ENCODE data around the gene B4GALT1.

B4GALT1 gene, protein sequence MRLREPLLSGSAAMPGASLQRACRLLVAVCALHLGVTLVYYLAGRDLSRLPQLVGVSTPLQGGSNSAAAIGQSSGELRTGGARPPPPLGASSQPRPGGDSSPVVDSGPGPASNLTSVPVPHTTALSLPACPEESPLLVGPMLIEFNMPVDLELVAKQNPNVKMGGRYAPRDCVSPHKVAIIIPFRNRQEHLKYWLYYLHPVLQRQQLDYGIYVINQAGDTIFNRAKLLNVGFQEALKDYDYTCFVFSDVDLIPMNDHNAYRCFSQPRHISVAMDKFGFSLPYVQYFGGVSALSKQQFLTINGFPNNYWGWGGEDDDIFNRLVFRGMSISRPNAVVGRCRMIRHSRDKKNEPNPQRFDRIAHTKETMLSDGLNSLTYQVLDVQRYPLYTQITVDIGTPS

DNA sequence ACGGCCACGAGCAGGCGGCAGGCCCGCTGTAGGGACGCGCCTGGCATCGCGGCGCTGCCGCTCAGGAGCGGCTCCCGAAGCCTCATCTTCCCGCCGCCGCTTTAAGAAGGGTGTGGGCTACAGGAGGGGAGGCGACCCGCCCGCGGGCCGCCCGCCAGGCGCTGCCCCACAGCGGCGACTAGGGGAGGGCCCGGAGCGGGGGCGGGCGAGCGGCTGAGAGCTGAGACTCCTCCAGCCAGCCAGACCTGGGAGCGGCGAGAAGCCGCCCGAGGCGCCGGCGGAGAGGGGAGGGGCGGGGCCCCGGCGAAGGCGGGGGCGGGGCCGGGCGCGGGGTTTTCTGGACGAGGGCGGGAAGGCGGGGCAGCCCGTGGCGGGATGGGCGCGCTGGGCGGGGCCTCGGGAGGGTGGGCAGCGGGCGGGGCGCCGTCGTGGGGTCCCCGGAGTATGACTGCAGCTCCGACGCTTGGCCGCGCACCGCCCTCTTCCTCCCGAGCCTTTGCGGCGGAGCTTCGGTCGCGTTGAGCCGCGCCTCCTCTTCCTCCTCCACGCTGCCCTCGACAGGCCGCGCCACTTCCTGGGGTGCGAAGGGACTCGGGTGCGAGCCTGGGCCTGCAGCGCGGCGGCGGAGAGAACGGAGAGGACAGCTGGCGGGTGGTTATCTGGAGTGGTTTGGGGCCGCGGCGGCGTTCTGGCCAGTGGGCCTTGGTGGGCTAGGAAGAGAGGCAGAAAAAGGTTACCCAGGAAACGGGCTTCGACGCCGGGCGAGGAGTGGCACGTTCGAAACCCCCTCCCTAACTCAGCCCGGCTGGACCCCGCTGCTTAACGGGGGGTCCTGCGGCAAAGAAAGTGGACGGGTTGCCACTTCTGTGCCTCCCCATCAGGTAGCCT lies at the start of gene B4GALT1:
B4GALT1 (minus strand) TSS at position 253 of the 888 bp plus-strand sequence; CDS start at position 86, 167 bp downstream.
- TF ChIP-seq POLR2A (IDR thresholded peaks at IDR 0.05; ENCODE audit: low read length) (peak; percentile 86), GATA1 (IDR thresholded peaks at IDR 0.05; ENCODE audit: low read depth, low read length) (no peak)

DNA sequence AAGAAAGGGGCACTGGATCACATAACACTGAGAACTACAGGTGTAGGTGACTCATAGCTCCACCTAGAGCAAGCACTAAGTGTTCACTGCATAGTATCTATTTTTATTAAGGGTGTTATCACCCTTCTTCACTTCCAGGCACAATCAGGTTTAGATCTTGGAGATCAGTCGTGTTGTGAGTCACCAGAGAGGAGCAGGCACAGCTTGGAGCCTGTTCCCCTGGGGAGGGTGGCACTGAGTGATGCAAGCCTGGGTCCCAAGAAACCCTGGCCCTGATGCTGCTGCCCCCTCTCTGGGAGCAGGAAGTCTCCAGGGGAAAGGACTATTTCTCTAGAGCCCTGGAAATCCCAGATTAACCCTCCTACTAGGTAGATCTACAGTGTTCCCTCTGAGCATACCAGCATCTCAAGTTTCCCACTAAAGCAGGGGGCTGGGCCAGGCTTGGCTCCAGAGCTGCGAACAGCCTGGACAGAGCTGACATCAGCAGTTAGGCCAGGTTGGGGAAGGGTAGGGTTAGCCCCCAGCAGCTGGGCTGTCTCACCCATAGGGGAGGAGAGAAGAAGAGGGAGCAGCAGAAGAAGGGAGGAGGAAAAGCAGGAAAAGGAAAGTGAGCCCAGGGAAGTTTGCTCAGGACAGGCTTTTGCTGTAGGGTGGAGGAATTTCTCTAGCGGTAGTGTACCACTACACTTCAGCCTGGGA lies 44.7 kb upstream of the B4GALT1 start:
- no peak for DNase-seq
- TF ChIP-seq POLR2A (IDR thresholded peaks at IDR 0.05; ENCODE audit: low read length) (no peak), GATA1 (IDR thresholded peaks at IDR 0.05; ENCODE audit: low read depth, low read length) (no peak)

More for the DNA sequence above, at the start of gene B4GALT1:
- peak; percentile 92 to 96 for DNase-seq

DNA sequence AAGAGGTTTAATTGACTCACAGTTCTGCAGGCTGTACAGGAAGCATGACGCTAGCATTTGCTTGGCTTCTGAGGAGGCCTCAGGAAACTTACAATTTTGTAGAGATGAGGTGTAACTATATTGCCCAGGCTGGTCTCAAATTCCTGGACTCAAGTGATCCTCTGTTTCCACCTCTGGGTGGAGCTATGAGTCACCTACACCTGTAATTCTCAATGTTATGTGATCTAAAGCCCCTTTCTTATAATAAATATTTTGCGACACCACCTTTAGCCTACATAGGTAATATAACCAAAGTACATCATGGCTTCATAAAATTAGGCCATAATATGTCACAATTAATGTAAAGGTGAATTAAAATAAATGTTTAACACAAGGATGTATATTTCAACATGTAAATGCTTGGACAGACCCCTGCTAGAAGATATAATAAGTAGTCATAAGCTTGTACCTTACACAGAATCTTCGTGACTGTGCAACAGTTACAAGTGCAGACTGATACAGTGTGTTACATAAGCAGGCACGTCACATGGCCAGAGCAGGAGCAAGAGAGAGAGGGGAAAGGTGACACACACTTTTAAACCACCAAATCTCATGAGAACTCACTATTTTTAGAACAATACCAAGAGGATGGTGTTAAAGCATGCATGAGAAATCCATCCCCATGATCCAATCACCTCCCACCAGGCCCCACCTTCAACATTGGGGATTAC lies 43.0 kb upstream of the B4GALT1 start:
- DNase-seq: no peak
- TF ChIP-seq POLR2A (IDR thresholded peaks at IDR 0.05; ENCODE audit: low read length): no peak
- TF ChIP-seq GATA1 (IDR thresholded peaks at IDR 0.05; ENCODE audit: low read depth, low read length): no peak

DNA sequence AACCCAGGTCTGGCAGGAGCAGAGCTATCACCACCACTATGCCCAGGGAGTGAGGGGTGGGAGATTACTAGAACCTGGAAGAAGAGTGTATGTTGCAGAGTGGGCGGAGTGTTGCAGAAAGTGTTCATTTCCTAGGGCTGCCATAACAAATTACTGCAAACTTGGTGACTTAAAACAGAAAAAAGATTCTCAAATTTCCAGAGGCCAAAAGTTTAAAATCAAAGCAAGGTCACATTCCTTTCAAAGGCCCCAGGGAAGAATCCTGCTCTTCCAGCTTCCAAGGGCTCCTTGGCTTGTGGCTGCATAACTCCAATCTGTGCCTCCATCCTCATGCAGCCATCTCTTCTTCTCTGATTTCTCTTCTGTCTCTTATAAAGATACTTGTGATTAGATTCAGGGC lies 42.3 kb upstream of the B4GALT1 start:
- no peak for DNase-seq
- TF ChIP-seq GATA1 (IDR thresholded peaks at IDR 0.05; ENCODE audit: low read depth, low read length) (no peak), POLR2A (IDR thresholded peaks at IDR 0.05; ENCODE audit: low read length) (no peak)

DNA sequence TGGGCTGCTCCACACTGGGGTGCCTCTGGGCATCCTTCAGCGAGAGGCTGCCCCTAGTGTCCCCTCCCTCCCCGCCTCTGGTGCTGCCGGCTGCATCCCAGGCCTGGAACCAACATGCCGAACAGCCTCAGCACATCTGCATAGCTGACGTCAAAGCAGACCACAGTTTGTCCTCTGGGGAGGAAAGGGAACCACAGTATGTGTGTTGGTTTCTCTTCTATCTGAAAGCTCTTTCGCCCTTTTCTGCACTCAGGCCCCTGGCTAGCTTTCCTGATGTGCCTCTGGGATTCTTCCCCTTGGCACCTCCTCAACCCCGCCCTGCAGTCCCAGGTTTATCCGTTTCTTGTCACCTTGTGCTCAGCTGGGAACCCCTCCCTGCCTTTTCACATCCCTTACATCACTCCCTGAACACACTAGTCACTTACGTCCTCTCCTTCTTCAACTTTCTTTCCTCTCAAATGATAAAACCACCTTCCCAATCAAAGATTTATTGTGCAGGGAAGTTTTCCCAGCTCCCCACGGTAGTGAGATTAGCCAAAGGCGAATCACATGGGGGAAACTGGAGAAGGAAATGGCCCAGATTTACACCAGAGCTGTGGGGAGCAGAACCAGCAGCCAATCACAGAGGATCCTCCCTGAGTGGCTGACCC lies 35.5 kb upstream of the B4GALT1 start:
- no peak for DNase-seq
- TF ChIP-seq POLR2A (IDR thresholded peaks at IDR 0.05; ENCODE audit: low read length) (no peak), GATA1 (IDR thresholded peaks at IDR 0.05; ENCODE audit: low read depth, low read length) (no peak)

DNA sequence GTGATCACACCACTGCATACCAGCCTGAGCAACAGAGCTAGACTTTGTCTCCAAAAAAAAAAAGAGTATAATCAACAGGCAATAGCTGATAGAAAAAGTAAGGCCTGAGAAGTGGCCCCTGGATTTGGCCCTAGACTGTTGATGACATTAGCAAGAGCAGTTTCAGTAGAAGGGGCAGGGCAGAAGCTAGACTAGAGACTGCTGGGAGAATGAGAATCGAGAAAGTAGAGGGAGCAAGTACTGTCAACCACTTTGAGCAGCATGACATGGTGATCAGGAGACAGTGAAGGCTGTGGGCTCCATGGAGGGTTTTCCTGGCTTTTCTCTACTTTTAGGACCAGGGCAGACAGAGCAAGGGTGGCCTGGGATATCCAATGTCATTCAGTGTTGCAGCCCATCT lies 34.9 kb upstream of the B4GALT1 start:
- no peak for DNase-seq
- TF ChIP-seq POLR2A (IDR thresholded peaks at IDR 0.05; ENCODE audit: low read length): no peak
- no peak for TF ChIP-seq GATA1 (IDR thresholded peaks at IDR 0.05; ENCODE audit: low read depth, low read length)

DNA sequence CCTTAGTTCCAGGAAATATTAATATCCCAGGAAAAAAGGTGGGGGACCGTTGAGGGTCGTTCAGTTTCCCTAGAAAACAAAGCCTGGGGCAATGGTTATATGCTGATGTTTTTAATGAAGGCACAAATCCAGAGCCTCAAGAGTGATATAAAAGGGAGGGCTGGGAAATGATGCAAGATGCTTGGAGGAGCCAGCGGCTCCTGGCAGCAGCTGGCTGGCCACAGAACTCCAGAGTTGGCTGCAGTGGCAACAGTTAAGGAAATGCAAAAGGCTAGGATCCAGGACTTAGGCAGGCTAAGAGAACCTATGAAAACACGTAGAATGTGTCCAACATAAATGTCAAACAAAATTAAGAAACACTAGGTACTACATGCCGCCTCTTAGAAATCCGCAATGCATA lies 31.0 kb upstream of the B4GALT1 start:
- TF ChIP-seq POLR2A (IDR thresholded peaks at IDR 0.05; ENCODE audit: low read length) (no peak), GATA1 (IDR thresholded peaks at IDR 0.05; ENCODE audit: low read depth, low read length) (no peak)
- no peak for DNase-seq

DNA sequence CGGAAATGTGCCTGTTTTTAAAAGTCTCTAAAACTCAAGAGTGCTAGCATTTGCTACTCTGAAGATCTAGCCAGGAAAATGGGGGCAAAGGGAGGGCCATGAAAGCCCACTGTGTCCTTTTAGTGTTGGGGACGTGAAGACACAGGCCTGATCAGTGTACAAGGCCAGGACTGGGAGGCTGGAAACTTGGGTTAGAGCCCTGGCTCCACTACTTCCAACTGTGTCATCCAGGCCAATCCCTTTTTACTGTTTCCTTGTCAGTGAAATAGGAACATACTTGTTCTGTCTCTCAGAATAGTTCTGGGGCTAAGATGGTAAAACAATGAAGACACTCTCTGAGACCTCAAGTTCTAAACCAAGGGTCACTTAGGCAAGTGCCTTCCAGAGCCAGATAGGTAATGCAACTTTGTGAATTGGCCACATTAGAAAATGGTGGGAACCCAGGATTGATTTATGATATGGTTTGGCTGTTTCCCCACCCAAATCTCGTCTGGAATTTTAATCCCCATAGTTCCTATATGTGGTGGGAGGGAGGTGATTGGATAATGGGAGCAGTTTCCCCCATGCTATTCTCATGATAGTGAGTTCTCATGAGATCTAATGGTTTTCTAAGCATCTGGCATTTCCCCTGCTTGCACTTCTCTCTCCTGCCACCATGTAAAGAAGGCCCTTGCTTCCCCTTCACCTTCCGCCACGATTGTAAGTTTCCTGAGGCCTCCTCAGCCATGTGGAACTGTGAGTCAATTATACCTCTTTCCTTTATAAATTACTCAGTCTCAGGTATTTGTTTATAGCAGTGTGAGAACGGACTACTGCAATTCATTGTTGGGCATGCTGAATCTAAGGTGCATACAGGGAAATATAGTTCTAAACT lies 30.4 kb upstream of the B4GALT1 start:
- no peak for DNase-seq
- no peak for TF ChIP-seq POLR2A (IDR thresholded peaks at IDR 0.05; ENCODE audit: low read length)
- TF ChIP-seq GATA1 (IDR thresholded peaks at IDR 0.05; ENCODE audit: low read depth, low read length): no peak

DNA sequence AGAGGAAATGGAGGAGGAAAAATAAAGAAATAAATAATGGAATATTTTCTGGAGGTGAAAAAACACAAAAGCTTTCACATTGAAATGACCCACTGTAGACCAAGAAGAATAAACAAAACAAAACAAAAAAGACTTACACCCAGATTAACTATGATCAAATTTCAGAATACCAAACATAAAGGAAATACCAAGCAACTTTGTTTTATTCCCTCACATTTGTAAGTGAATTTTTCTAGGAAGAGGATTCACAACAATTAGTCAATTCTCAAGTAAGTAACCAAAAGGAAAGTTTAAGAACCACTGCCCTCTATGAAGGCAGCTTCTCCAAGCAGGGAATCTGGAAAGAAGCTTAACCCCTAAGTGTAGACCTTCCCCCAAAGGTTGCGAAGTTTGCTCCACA lies 29.6 kb upstream of the B4GALT1 start:
- DNase-seq: no peak
- TF ChIP-seq GATA1 (IDR thresholded peaks at IDR 0.05; ENCODE audit: low read depth, low read length): no peak
- no peak for TF ChIP-seq POLR2A (IDR thresholded peaks at IDR 0.05; ENCODE audit: low read length)

DNA sequence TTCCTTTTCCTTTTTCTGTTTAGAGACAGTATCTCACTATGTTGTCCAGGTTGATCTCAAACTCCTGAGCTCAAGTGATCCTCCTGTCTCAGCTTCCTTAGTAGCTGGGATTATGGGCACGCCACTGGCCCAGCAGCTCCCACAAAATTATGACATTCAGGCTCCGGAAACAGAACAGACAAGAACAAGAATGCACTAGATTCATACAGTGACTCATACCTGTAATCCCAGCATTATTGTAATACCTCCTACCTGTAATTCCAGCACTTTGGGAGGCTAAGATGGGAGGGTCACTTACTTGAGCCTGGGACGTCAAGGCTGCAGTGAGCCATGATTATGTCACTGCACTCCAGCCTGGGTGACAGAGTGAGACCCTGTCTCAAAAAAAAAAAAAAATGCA lies 26.7 kb upstream of the B4GALT1 start:
- TF ChIP-seq POLR2A (IDR thresholded peaks at IDR 0.05; ENCODE audit: low read length) (no peak), GATA1 (IDR thresholded peaks at IDR 0.05; ENCODE audit: low read depth, low read length) (no peak)
- DNase-seq: no peak

DNA sequence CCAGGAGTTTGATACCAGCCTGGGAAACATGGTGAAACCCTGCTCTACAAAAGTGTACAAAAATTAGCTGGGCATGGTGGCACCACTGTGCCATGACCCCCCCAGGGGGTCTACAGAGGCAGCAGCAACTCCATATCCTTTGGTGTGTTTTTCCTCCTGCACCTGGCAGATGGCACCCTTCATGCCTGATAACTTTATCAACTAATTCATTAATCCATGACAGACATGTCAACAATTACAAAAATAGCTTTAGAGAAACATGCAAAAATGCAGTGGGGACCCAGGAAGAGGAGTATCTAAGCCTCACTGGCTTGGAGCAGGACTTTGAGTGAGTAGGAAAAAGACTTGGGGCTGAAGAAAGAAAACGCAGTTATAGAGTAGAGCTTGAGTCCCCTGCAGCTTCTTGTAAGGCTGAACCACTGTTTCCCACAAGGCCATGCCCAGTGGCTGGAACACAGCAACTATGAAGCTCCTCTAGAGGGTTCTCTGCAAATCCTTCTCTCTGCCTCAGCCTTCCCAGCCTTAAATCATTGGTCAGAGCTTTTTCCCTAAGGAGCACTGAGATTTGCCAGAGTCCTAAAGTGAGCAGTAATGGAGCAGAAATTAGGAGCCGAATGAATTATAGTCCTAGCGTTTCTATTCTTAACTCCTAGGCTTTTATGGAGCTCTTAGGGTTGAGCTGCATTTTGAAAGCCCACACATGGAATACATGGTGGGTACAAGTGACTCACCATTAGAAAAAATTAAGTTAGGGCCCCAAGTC lies 25.5 kb upstream of the B4GALT1 start:
- no peak for DNase-seq
- no peak for TF ChIP-seq POLR2A (IDR thresholded peaks at IDR 0.05; ENCODE audit: low read length)
- no peak for TF ChIP-seq GATA1 (IDR thresholded peaks at IDR 0.05; ENCODE audit: low read depth, low read length)
